ENCODE results near the gene CD300C.
"Not testable (repeated sequence)": the region's sequence is repeated elsewhere in the genome, so short reads cannot be mapped to it uniquely, and the experiment has no call there.

The CD300C gene

DNA sequence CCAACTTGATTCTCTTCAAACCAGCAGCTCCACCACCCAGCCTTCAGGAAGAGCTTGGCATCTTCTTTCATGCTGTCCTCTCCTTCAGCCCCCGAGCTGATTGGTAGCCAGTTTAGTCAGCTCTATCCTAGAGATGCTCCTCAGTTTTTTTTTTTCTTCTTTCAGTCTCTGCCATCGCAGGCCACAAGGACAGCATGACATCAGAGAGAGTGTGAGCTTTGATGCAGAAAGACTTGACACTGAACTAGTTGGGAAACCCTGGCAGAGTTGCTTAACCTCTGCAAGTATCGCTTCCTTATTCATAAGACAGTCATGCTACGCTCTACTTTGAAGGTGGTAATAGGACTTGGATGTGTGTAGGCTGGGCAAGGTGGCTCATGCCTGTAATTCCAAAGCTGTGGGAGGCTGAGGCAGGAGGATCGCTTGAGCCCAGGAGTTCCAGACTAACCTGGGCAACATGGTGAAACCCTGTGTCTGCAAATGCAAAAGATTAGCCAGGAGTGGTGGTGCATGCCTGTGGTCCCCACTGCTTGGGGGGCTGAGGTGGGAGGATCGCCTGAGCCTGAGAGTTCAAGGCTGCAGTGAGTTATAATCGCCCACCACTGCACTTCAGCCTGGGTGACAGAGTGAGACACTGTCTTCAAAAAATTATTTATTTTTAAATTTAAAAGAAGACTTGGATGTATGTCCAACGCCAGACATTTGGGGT lies 17.3 kb downstream of the CD300C start:
- no peak overlapping the region for H3K27ac Mint-ChIP-seq
- H3K9me3 Mint-ChIP-seq, result no peaks in the 10 kb centered on the region
- peaks cover 13% of the 10 kb centered on the region for H3K4me1 Mint-ChIP-seq
- ATAC-seq (peak; percentile 58), DNase-seq (peak in 1 of 2 donors; percentile 7)
- H3K27me3 Mint-ChIP-seq, result peaks cover 51% of the 10 kb centered on the region
- no peak overlapping the region for H3K4me3 Mint-ChIP-seq

- no peak overlapping the region for H3K27ac Mint-ChIP-seq
- no peak overlapping the region for H3K4me3 Mint-ChIP-seq
- ATAC-seq, result no peak
- peaks cover 4 to 8% of the 10 kb centered on the region in 2 donors for H3K9me3 Mint-ChIP-seq
- peaks cover 8% of the 10 kb centered on the region for H3K4me1 Mint-ChIP-seq
- no peak for DNase-seq
- peaks cover 46% of the 10 kb centered on the region for H3K27me3 Mint-ChIP-seq
These were observed 18.2 kb downstream of the CD300C start for GRCh38 chr17:74527756-74528155.

DNA sequence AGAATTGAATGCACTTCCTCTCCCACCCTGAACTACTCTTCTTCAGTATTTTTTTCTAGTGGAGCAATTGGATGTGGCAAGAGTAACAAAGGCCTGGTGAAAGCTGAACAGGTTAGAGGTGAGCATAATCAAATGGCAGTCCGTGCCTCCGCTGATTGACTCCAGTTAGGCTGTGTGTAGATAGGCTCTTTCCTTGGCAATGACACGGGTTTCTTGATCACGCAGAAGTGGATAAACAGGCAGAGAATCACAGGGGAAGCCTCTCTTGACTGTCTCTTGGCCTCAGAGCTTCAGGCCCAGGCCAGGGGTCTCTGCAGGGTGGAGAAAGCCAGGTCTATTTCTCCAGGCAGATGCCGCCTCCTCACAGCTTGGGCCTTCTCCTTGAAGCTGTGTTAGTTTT lies 18.8 kb downstream of the CD300C start:
- H3K27me3 Mint-ChIP-seq, result peaks cover 46% of the 10 kb centered on the region
- H3K4me1 Mint-ChIP-seq, result peaks cover 6% of the 10 kb centered on the region
- H3K27ac Mint-ChIP-seq, result no peak overlapping the region
- ATAC-seq, result no peak
- DNase-seq, result peak in 1 of 2 donors; percentile 7
- peaks cover 4 to 9% of the 10 kb centered on the region in 2 donors for H3K9me3 Mint-ChIP-seq
- H3K4me3 Mint-ChIP-seq, result no peak overlapping the region

GRCh38 chr17:74526681-74527080 lies 19.2 kb downstream of the CD300C start:
- no peak overlapping the region for H3K27ac Mint-ChIP-seq
- no peak overlapping the region for H3K4me3 Mint-ChIP-seq
- peaks cover 48% of the 10 kb centered on the region for H3K27me3 Mint-ChIP-seq
- H3K9me3 Mint-ChIP-seq, result peaks cover 4 to 9% of the 10 kb centered on the region in 2 donors
- H3K4me1 Mint-ChIP-seq, result peaks cover 9% of the 10 kb centered on the region
- ATAC-seq (no peak), DNase-seq (no peak)

GRCh38 chr17:74525781-74526288 lies 20.1 kb downstream of the CD300C start:
- no peak for DNase-seq
- peak overlapping the region in 1 of 2 donors; percentile 65 for H3K27ac Mint-ChIP-seq
- no peak overlapping the region for H3K4me3 Mint-ChIP-seq
- ATAC-seq, result no peak
- H3K4me1 Mint-ChIP-seq, result peaks cover 17% of the 10 kb centered on the region
- H3K9me3 Mint-ChIP-seq, result peaks cover 4 to 9% of the 10 kb centered on the region in 2 donors
- H3K27me3 Mint-ChIP-seq, result peaks cover 49% of the 10 kb centered on the region

DNA sequence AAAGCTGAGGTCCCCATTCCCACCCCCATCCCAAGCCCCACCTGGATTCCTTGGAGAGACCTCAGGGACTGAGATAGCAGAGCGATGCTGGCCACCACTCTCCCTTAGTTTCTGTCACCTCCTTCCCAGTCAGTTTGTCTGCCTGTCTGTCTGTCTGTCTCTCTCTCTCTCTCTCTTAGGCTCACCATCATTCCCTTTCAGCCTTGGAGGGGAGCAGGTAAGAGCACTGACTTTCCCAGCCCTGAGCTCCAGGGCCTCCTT lies 20.5 kb downstream of the CD300C start:
- Mint-ChIP-seq H3K4me1 (peaks cover 22% of the 10 kb centered on the region), H3K27ac (no peak overlapping the region)

GRCh38 chr17:74524653-74525464 lies 21.1 kb downstream of the CD300C start:
- H3K27me3 Mint-ChIP-seq, result peaks cover 49% of the 10 kb centered on the region
- H3K9me3 Mint-ChIP-seq, result peaks cover 4 to 9% of the 10 kb centered on the region in 2 donors
- no peak overlapping the region for H3K4me3 Mint-ChIP-seq
- ATAC-seq (no peak), DNase-seq (peak in 1 of 2 donors; percentile 4)
- peaks cover 24% of the 10 kb centered on the region for H3K4me1 Mint-ChIP-seq
- no peak overlapping the region for H3K27ac Mint-ChIP-seq

More for the DNA sequence above, 20.5 kb downstream of the CD300C start:
- Mint-ChIP-seq H3K27me3 (peaks cover 49% of the 10 kb centered on the region), H3K4me3 (no peak overlapping the region), H3K9me3 (peaks cover 4 to 9% of the 10 kb centered on the region in 2 donors)
- DNase-seq, result no peak
- ATAC-seq, result no peak

DNA sequence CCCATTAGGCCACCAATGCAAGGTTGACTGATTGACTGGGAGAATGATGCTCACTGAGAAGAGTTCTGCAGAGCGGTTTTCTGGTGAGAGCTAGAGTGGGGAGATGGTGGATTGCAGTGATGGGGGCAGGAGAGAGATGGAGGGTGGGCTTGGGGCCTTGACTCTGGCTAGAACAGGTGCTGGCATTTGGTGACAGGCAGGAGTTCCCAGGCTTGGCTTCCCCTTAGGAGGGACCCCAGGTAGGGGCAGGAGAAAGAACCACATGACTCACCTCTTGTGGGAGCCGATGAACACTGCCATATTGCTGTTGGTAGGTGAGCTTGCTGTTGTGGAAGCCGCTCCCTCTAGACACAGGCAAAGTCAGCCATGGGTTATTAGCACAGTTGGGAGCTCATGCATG lies 22.6 kb downstream of the CD300C start:
- H3K4me3 Mint-ChIP-seq, result no peak overlapping the region
- peaks cover 15 to 22% of the 10 kb centered on the region in 2 donors for H3K9me3 Mint-ChIP-seq
- DNase-seq (no peak), ATAC-seq (no peak)
- peaks cover 49% of the 10 kb centered on the region for H3K27me3 Mint-ChIP-seq
- H3K27ac Mint-ChIP-seq, result no peak overlapping the region
- peaks cover 24% of the 10 kb centered on the region for H3K4me1 Mint-ChIP-seq

- no peak overlapping the region for H3K4me3 Mint-ChIP-seq
- ATAC-seq (no peak), DNase-seq (no peak)
- H3K9me3 Mint-ChIP-seq, result peaks cover 16 to 28% of the 10 kb centered on the region in 2 donors
- H3K27ac Mint-ChIP-seq, result no peak overlapping the region
- peaks cover 24% of the 10 kb centered on the region for H3K4me1 Mint-ChIP-seq
- H3K27me3 Mint-ChIP-seq, result peaks cover 49% of the 10 kb centered on the region
These were observed 23.4 kb downstream of the CD300C start for GRCh38 chr17:74522381-74523105.

GRCh38 chr17:74521701-74522201 lies 24.2 kb downstream of the CD300C start:
- H3K9me3 Mint-ChIP-seq, result peaks cover 16 to 28% of the 10 kb centered on the region in 2 donors
- no peak overlapping the region for H3K4me3 Mint-ChIP-seq
- H3K27ac Mint-ChIP-seq, result no peak overlapping the region
- peaks cover 50% of the 10 kb centered on the region for H3K27me3 Mint-ChIP-seq
- ATAC-seq, result peak; percentile 71
- peak in 1 of 2 donors; percentile 60 for DNase-seq
- H3K4me1 Mint-ChIP-seq, result peaks cover 24% of the 10 kb centered on the region

- DNase-seq (no peak), ATAC-seq (no peak)
- peaks cover 51% of the 10 kb centered on the region for H3K27me3 Mint-ChIP-seq
These were observed 25.0 kb downstream of the CD300C start for GRCh38 chr17:74520790-74521480.

GRCh38 chr17:74520016-74520434 lies 25.9 kb downstream of the CD300C start:
- H3K4me3 Mint-ChIP-seq, result no peak overlapping the region
- DNase-seq (peak in 1 of 2 donors; percentile 49), ATAC-seq (peak; percentile 77)
- H3K4me1 Mint-ChIP-seq, result peaks cover 29% of the 10 kb centered on the region
- peaks cover 42% of the 10 kb centered on the region for H3K27me3 Mint-ChIP-seq
- H3K27ac Mint-ChIP-seq, result no peak overlapping the region
- peaks cover 16 to 32% of the 10 kb centered on the region in 2 donors for H3K9me3 Mint-ChIP-seq

More at GRCh38 chr17:74520790-74521480, 25.0 kb downstream of the CD300C start:
- no peak overlapping the region for H3K4me3 Mint-ChIP-seq
- H3K27ac Mint-ChIP-seq, result no peak overlapping the region
- peaks cover 16 to 28% of the 10 kb centered on the region in 2 donors for H3K9me3 Mint-ChIP-seq
- peaks cover 24% of the 10 kb centered on the region for H3K4me1 Mint-ChIP-seq

- H3K27ac Mint-ChIP-seq, H3K4me3 Mint-ChIP-seq, ATAC-seq, DNase-seq: not testable (repeated sequence)
- Mint-ChIP-seq H3K4me1 (peaks cover 42% of the 10 kb centered on the region), H3K9me3 (peaks cover 27 to 45% of the 10 kb centered on the region in 2 donors), H3K27me3 (peaks cover 35% of the 10 kb centered on the region)
These were observed 27.4 kb downstream of the CD300C start for GRCh38 chr17:74518413-74518981.

DNA sequence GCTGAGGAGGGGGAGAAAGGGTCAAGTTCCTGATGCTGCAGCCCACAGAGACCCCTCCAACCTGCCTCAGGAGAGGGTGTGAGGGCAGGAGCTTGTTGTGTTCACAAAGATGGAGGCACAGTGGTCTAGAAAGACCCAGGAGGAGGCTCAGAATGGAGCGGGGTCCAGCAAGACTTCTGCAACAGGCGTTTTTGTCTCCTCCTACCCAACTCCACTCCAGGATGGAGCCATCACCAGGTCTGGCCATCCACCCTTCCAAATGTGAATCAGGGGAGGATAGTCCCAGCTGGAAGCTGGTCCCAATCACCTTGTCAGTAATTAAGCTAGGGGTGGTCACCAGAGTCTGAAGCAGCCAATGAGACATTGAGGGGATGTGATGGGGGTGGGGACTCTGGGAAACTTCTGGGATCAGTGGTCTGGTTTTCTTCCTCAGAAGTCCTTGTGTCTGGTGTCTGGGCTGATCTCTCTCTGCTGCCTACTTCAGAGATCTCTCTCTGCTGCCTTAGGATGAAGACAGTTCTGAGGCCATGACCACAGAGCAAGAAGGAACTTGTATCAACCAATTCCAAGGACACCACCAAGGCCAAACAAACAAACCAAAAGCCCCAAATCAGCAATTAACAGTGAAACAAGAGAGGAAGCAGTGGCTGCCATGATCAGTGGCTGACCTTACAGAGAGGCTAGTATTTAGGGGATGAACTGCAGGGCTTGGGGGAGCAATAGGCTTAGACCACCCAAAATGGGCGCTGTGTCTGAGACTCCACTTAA lies 29.2 kb downstream of the CD300C start:
- H3K4me3 Mint-ChIP-seq, result no peak overlapping the region
- no peak for DNase-seq
- peaks cover 48% of the 10 kb centered on the region for H3K4me1 Mint-ChIP-seq
- peaks cover 22% of the 10 kb centered on the region for H3K27me3 Mint-ChIP-seq
- H3K9me3 Mint-ChIP-seq, result peaks cover 23 to 37% of the 10 kb centered on the region in 2 donors
- no peak overlapping the region for H3K27ac Mint-ChIP-seq
- ATAC-seq, result no peak

Measured in stimulated activated naive CD8-positive, alpha-beta T cell treated with anti-CD3 and anti-CD28 coated beads, Interleukin-15, amount 100 ng/mL, for 72 hours (primary cell).